ENCODE results near the gene ACOT8. TPM values are rescaled to one million over a fixed set of nuclear protein-coding genes. Genes with fewer than 3 reads are reported as not detected.

Gene ACOT8
- total and polyA plus RNA-seq, 9 of the 15 experiments (the other 6 are each of a cell fraction or from before 2014, with no cell fraction given): 8.2 to 46.7 (median 20.7) TPM

- TF ChIP-seq HSF4 (CRISPR knock-in tag; IDR thresholded peaks at IDR 0.05; ENCODE audit: borderline replicate concordance) (no peak), ZNF780A (CRISPR knock-in tag; IDR thresholded peaks at IDR 0.05) (no peak), CHCHD3 (CRISPR knock-in tag; IDR thresholded peaks at IDR 0.05) (no peak), FIP1L1 (IDR thresholded peaks at IDR 0.05; ENCODE audit: low read depth, low read length, poor library complexity, severe bottlenecking) (no peak), ILF3 (IDR thresholded peaks at IDR 0.05; ENCODE audit: borderline replicate concordance) (no peak), NFYB (IDR thresholded peaks at IDR 0.05; ENCODE audit: extremely low read depth, insufficient read length) (peak; percentile 92), RBFOX2 (IDR thresholded peaks at IDR 0.05; ENCODE audit: low read depth, low read length) (peak; percentile 84), ZNF445 (CRISPR knock-in tag; IDR thresholded peaks at IDR 0.05; ENCODE audit: low read depth) (no peak), KLF1 (tag; IDR thresholded peaks at IDR 0.05) (no peak), ARID3A (IDR thresholded peaks at IDR 0.05; ENCODE audit: borderline replicate concordance, low read depth, low read length) (no peak), SIX5 (IDR thresholded peaks at IDR 0.05; ENCODE audit: borderline replicate concordance in 1 of 2, insufficient read depth in 1 of 2, low read depth in 1 of 2, low read length in 2 of 2) (no peak), L3MBTL2 (IDR thresholded peaks at IDR 0.05) (peak; percentile 53; the same call in 1 of the 2 replicates), NFRKB (IDR thresholded peaks at IDR 0.05; ENCODE audit: low read depth) (peak; percentile 91; the same call in 1 of the 2 replicates), CHD4 (IDR thresholded peaks at IDR 0.05; ENCODE audit: insufficient read depth, insufficient replicate concordance, low read depth, low read length, poor library complexity, severe bottlenecking) (no peak), GATA2 (CRISPR knock-in tag; IDR thresholded peaks at IDR 0.05) (no peak), ZNF143 (CRISPR knock-in tag; IDR thresholded peaks at IDR 0.05) (no peak), NELFE (IDR thresholded peaks at IDR 0.05; ENCODE audit: insufficient read depth, insufficient read length) (no peak), POLR3A (IDR thresholded peaks at IDR 0.05; ENCODE audit: borderline replicate concordance, extremely low read depth, insufficient read depth, insufficient read length) (no peak), PBX2 (CRISPR knock-in tag; IDR thresholded peaks at IDR 0.05; ENCODE audit: low read depth) (peak; percentile 98), PBX2 (tag; conservative IDR thresholded peaks at IDR 0.05; ENCODE audit: low read depth) (peak; percentile 99), ZNF197 (CRISPR knock-in tag; IDR thresholded peaks at IDR 0.05; ENCODE audit: low read depth) (no peak), SREBF2 (CRISPR knock-in tag; IDR thresholded peaks at IDR 0.05) (no peak), ZNF184 (CRISPR knock-in tag; IDR thresholded peaks at IDR 0.05) (no peak), FOXK2 (conservative IDR thresholded peaks at IDR 0.05 in 1 of 2, IDR thresholded peaks at IDR 0.05 in 1 of 2; ENCODE audit: low read depth in 2 of 2) (peak in 1 of 2 experiments; percentile 31; a peak in 1 of 4 replicates)
Measured at GRCh38 chr20:45880988-45881788, 24.0 kb upstream of the ACOT8 start, which contains the start of gene ZSWIM1 (continued).

Measured in K562 (cell line).